ENCODE data around the gene TMEM212. TPM values are rescaled to one million over a fixed set of nuclear protein-coding genes. Genes with fewer than 3 reads are reported as not detected.

TMEM212 gene
- total and polyA plus RNA-seq, 4 donors, result 1.5 to 16.5 (median 8.1) TPM

DNA sequence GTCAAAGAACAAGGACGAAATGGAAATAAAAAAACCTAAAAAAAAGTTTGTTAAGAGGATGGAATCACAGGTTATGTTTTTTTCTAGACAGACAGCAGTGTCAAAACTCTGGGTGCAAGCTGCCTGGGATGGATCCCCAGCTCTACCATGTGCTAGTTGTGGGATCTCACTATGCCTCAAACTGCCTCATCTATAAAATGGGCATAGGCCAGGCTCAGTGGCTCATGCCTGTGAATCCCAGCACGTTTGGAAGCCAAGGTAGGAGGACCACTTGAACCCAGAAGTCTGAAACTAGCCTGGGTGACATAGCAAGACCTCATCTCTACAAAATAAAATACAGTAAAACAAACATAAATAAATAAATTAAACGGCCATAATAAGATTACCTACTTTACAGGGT, 37.5 kb upstream of the TMEM212 start:
- Histone ChIP-seq H3K36me3 (ENCODE audit: control insufficient read depth in 4 of 4, insufficient read depth in 4 of 4, low read length in 4 of 4) (no peaks in the 10 kb centered on the region), H3K4me1 (ENCODE audit: control insufficient read depth in 5 of 5, insufficient read depth in 5 of 5, low read length in 5 of 5) (peaks cover 0 to 21% (median 6%) of the 10 kb centered on the region in 5 donors), H3K27me3 (ENCODE audit: control insufficient read depth in 3 of 3, insufficient read depth in 3 of 3, low read length in 2 of 3) (no peaks in the 10 kb centered on the region), H3K4me3 (no peak overlapping the region), H3K9ac (ENCODE audit: insufficient read depth in 1 of 2, low read length in 2 of 2) (no peak overlapping the region), H3K27ac (ENCODE audit: low read depth in 1 of 2, low read length in 1 of 2) (peak overlapping the region in 1 of 2 donors; percentile 45), H3K9me3 (ENCODE audit: control insufficient read depth in 4 of 4, insufficient read depth in 3 of 4, low read length in 3 of 4) (no peaks in the 10 kb centered on the region)
- WGBS, 2 donors, result 55 to 57% methylated on average over 3 of the region's 3 CpGs
- ATAC-seq (ENCODE audit: insufficient read depth, low FRiP score), result no peak
- DNase-seq, result no peak
- TF ChIP-seq, protein P1, sequence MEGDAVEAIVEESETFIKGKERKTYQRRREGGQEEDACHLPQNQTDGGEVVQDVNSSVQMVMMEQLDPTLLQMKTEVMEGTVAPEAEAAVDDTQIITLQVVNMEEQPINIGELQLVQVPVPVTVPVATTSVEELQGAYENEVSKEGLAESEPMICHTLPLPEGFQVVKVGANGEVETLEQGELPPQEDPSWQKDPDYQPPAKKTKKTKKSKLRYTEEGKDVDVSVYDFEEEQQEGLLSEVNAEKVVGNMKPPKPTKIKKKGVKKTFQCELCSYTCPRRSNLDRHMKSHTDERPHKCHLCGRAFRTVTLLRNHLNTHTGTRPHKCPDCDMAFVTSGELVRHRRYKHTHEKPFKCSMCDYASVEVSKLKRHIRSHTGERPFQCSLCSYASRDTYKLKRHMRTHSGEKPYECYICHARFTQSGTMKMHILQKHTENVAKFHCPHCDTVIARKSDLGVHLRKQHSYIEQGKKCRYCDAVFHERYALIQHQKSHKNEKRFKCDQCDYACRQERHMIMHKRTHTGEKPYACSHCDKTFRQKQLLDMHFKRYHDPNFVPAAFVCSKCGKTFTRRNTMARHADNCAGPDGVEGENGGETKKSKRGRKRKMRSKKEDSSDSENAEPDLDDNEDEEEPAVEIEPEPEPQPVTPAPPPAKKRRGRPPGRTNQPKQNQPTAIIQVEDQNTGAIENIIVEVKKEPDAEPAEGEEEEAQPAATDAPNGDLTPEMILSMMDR (IDR thresholded peaks at IDR 0.05; ENCODE audit: control extremely low read depth, extremely low read depth), result no peak

DNA sequence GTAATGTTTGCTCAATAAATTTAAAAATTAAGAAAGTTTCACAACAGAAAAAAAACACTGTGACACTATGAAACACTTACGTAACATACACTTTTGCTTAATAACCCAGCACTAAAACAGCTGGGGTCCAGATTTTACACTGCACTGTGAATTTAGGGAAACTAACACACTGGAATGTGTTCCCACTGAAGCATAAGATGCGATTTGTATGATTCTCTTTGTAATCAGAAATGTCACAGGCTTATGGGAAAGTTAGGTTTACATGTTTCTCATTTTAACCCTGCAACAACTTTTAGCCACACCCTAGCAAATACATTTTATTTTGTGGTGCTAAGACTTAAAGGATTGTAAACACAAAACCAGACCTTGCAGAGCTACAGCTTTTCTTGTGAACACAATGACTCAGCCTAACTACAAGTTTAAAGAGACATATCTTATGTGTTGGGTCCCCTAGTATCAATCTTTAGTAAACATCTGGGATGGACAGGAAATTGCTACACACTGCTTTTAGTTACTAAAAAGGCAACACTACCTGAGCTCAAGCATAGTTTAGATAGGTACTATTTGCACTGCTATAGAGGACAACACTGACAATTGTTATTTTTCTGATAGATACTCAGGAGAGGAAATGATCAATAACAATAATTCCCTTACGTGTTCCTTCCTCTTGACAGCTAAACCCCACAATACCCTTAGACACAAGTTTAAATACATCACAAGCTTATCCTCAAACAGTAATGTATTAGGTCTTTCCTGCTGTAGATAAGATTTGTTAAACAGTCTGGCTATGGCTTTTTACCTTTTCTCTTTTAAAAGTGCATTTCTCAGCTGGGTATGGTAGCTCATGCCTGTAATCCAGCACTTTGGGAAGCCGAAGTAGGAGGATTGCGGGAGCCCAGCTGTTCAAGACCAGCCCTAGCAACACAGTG, 36.7 kb upstream of the TMEM212 start:
- Histone ChIP-seq H3K9ac (ENCODE audit: insufficient read depth in 1 of 2, low read length in 2 of 2) (no peak overlapping the region), H3K27me3 (ENCODE audit: control insufficient read depth in 3 of 3, insufficient read depth in 3 of 3, low read length in 2 of 3) (peaks cover 0 to 3% (median 0%) of the 10 kb centered on the region in 3 donors), H3K9me3 (ENCODE audit: control insufficient read depth in 4 of 4, insufficient read depth in 3 of 4, low read length in 3 of 4) (no peaks in the 10 kb centered on the region), H3K27ac (ENCODE audit: low read depth in 1 of 2, low read length in 1 of 2) (peak overlapping the region; percentile 38 to 45), H3K4me1 (ENCODE audit: control insufficient read depth in 5 of 5, insufficient read depth in 5 of 5, low read length in 5 of 5) (peaks cover 6 to 26% (median 8%) of the 10 kb centered on the region in 5 donors), H3K36me3 (ENCODE audit: control insufficient read depth in 4 of 4, insufficient read depth in 4 of 4, low read length in 4 of 4) (no peaks in the 10 kb centered on the region), H3K4me3 (no peak overlapping the region)
- peak in 2 of 3 donors; percentile 60 to 76 for DNase-seq
- TF ChIP-seq, protein P1 (IDR thresholded peaks at IDR 0.05; ENCODE audit: control extremely low read depth, extremely low read depth), result no peak
- ATAC-seq (ENCODE audit: insufficient read depth, low FRiP score), result no peak
- WGBS, 2 donors, result 49 to 64% methylated on average over 5 of the region's 5 CpGs

DNA sequence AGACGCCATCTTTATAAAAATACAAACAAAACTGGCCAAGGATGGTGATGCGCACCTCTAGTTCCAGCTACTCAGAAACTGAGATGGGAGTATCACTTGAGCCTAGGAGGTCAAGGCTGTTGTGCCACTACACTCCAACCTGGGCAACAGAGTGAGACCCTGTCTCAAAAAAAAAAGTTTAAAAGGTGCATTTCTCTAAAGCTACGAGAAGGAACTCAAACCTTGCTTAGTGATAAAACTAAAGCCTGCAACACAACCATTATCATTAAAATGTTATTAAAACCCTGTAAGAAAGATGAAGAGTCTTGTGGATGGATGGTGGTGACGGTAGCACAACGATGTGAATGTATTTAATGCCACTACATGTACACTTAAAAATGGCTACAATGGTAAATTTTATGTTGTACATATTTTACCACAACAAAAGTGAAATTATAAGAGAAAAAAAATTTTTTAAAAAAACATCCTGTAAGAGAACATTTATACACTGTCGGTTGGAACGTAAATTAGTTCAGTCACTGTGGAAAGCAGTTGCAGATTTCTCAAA, 35.9 kb upstream of the TMEM212 start:
- Histone ChIP-seq H3K27me3 (ENCODE audit: control insufficient read depth in 3 of 3, insufficient read depth in 3 of 3, low read length in 2 of 3) (peaks cover 0 to 5% (median 0%) of the 10 kb centered on the region in 3 donors), H3K9me3 (ENCODE audit: control insufficient read depth in 4 of 4, insufficient read depth in 3 of 4, low read length in 3 of 4) (no peaks in the 10 kb centered on the region), H3K4me3 (no peak overlapping the region), H3K4me1 (ENCODE audit: control insufficient read depth in 5 of 5, insufficient read depth in 5 of 5, low read length in 5 of 5) (peaks cover 7 to 26% (median 9%) of the 10 kb centered on the region in 5 donors), H3K36me3 (ENCODE audit: control insufficient read depth in 4 of 4, insufficient read depth in 4 of 4, low read length in 4 of 4) (no peaks in the 10 kb centered on the region), H3K9ac (ENCODE audit: insufficient read depth in 1 of 2, low read length in 2 of 2) (no peak overlapping the region), H3K27ac (ENCODE audit: low read depth in 1 of 2, low read length in 1 of 2) (peak overlapping the region in 1 of 2 donors; percentile 45)
- TF ChIP-seq, protein P1 (IDR thresholded peaks at IDR 0.05; ENCODE audit: control extremely low read depth, extremely low read depth), result no peak
- DNase-seq (no peak), ATAC-seq (ENCODE audit: insufficient read depth, low FRiP score) (no peak)
- 94% methylated on average over 7 of the region's 7 CpGs for WGBS, 2 donors
